Activated T-cell treated with anti-CD3 and anti-CD28 coated beads for 24 hours (primary cell): ENCODE measurements around the gene MYOG.

ENCODE experiments used
- DNase-seq: peaks from one replicate; pipeline ENCODE4 v3.0.0-alpha.2; 2020; ENCODE audit warnings: low read depth

Gene MYOG

DNA sequence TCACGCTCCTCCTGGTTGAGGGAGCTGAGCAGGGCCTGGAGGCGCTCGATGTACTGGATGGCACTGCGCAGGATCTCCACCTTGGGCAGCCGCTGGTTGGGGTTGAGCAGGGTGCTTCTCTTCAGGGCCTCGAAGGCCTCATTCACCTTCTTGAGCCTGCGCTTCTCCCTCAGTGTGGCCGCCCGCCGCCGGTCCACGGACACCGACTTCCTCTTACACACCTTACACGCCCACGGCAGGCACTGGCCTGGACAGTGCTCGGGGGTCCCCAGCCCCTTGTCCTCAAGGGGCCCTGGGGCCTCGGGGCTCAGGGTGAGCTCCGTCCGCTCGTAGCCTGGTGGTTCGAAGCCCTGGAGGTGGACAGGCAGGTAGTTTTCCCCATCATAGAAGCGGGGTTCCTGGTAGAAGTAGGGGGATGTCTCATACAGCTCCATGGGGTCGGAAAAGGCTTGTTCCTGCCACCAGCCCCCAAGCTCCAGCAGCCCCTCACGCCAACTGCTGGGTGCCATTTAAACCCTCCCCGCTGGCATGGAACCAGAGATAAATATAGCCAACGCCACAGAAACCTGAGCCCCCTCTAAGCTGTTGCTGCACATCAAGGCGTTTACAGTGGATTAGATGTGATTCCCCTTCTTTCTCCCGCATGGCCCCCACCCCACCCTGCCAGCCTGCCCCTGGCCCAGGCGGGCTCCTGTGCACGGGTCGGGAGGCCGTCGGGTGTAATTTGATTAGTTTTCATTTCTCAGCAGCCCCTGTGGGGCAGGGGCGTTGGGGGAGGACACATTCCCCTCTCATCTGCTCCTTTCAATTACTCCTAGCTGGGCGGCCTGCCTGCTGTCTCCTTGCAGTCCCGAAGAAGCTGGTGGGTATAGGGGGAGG, at the start of gene MYOG:
Gene MYOG (minus strand): TSS at position 485 of the 879 bp plus-strand sequence. CDS start 51 bp downstream, at position 434.
- no peak for DNase-seq

DNA sequence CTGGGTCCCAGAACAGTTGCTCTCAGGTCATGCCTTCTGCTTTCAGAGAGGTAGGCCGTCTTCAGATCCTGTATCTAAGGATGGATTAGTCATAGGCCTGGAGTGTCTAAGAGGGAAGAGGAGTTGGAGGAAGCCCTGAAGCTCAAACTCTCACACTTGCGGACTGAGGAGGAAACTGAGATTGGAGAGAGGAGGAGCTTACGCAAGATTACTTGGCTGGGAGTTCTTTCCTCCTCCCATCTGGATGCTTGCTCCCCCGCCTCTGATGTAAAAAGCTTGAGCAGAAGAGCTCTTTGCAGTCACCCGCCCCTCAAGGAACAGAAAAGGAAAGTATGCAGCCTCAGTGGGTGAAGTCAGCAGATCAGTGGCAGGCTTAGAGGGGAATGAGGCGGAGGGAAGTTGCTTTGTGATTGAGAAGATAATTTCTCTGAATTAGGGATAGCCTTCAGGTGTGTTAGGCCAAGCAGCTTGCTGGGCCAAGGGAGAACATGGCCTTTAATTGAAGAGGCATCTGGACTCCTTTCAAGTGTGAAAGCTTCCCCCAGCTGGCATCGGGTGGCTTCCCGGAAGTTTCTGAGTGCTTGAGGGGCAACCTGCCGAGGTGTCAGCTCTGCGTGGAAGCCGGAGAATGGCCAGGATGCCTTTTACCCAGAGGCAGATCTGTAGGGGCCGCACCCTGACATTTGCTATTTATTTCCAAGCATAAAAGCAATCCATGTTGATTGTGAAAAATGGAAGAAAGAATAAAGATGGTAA, 48.3 kb upstream of the MYOG start:
- DNase-seq: no peak

DNA sequence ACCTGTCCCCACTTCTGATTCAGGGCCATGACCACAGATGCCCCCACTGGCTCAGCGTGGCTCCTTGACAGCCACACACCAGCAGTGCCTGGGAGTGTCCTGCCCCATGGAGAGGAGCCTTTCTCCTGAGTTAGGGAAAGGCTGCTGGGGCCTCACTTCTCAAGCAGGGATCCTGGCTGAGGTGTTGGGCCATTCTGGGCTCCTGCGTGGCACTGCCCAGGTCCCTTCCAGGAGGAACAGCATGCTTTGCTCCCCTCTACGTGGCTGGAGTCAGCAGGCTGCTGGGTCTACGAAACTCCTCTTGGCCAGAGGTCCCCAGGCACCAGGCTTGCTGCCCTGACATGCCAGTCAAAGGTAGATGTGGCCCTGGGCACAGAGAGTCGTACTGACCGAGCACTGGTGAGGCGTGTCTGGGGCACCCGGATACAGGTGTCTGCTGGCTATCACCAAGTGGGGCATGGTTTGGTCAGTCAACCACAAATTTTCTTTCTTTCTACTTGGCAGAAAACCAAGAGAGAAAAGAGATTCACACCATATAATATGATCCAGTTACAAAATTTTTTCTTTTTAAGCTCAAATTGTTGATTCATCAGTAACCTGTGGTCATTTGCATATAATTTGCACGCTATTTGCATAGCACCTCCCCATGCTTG, 45.9 kb upstream of the MYOG start:
- no peak for DNase-seq

DNA sequence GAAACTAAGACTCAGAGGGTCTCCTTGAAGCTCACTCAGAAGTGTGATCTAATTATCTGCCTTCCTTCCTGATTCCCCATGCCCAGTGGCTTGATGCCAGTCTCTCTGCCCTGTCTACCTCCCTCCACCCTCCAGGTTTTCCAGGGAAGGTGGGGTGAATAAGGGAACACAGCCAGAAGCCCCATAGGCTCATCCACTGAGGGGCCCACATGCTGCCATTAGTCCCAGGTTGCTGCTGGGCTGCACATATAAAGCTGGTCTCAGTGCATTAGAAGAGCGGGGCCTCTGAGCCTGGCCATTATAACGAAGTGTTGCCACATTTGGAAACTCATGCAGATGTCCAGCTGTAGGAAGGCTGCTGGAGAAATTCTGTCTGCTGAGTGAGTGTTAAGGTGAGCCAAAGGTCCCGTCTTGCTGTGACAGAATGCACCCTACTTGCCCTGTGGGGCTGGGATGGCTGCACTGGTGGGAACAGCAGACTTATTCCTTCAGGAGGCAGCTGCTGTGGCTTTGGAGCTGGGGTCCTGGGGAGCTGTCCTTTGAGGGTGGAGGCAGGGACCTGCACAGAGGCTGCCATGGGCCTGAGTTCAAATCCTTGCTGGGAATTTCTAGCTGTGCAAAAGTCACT, 44.7 kb upstream of the MYOG start:
- no peak for DNase-seq

DNA sequence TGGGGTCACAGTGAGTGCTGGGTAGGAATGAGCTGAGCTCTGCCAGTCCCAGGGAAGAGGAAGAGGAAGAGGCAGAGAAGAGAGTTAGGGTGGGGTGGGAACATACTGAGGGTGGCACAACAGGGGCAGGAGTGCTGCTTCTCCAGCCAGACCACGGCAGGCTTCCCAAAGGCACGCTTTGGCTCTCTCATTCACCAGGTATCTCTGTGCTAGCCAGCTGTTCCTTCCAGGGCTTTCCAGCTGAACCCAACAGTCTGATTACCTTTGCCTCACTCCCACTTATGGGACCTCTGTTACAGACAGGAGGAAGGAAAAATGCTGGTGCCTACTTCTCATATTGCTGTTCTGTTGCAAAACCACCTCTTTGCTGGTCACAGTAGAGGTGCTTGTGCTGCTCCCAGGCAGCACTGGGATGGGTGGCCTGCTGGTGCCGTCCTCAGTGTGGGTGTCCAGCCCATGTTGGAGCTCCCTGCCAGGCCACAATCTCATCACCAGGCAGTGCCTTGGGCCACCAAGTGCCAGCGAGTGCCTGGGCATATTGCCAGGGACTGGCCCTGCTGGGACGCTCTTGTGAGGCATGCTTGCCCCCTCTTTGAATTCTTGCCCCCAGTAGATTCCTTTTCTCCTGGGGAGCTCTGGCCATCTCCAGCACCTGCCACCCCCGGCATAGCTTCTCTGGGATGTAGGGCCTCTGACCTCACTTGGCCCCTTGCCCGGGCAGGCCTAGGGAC, 43.9 kb upstream of the MYOG start:
- DNase-seq: no peak

DNA sequence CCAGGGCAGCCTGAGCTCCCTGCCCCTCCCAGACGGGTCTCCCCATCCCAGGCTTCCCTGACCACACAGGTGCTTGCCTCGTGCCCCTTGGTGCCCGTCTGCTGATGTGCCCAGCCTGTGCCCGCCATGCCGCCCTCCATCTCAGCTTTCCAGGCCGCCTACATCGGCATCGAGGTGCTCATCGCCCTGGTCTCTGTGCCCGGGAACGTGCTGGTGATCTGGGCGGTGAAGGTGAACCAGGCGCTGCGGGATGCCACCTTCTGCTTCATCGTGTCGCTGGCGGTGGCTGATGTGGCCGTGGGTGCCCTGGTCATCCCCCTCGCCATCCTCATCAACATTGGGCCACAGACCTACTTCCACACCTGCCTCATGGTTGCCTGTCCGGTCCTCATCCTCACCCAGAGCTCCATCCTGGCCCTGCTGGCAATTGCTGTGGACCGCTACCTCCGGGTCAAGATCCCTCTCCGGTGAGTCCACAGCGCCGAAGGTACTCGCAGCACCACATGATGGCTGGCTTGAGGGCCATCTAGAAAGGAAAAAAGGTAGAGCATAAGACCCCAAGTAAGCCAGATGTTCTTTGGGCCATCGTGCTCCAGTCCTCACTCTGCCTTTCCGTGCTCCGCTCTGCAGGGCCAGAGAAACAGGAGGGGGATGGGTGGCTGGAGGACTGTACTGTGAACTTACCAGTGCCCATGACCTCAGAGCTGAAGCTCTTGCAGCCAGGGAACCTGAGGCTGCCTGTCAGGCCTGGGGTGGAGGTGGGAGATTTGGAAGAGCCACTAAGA, 43.1 kb upstream of the MYOG start:
- DNase-seq: no peak

DNA sequence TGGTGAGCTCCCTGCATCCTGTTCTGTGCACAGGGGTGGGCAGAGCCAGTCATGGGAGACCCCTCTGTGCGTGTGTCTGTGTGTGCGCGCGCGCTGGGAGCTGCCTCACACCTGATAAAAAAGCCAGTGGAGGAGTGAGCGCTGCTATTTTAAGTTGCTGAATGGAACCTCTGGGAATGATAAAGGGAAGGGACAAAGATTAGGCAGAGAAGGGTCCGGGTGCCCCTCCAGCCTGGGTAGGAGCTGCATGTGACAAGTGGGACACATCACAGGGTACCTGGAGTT, 42.6 kb upstream of the MYOG start:
- no peak for DNase-seq

DNA sequence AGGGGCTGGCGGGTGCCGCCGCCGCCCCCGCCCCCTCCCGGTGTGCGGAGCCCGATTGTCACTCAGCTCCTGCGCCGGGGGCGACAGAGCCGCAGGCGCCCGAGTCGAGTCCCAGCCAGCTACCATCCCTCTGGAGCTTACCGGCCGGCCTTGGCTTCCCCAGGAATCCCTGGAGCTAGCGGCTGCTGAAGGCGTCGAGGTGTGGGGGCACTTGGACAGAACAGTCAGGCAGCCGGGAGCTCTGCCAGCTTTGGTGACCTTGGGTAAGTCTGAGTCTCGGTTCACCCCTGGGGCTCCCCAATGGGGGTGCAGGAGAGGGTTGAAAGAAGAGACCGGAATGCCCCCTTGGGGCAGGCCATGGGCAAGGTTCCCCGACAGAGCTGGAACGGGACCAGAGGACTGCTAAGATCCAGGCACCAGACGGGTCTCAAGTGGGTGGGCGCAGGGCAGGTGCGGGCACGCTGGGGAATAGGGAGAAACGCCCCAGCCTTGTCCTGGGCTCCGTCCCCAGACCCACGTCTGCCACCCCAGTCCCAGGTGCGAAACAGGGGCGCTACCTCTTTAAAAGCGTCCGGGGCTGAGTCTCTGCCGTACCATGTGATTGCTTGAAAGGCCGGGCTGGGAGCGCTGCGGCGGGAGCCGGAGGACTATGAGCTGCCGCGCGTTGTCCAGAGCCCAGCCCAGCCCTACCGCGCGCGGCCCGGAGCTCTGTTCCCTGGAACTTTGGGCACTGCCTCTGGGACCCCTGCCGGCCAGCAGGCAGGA, 42.0 kb upstream of the MYOG start, which contains the start of gene ADORA1:
Gene ADORA1 (plus strand): TSS at position 61 of the 765 bp plus-strand sequence. CDS start 1,116 bp downstream, outside the sequence.
- no peak for DNase-seq

DNA sequence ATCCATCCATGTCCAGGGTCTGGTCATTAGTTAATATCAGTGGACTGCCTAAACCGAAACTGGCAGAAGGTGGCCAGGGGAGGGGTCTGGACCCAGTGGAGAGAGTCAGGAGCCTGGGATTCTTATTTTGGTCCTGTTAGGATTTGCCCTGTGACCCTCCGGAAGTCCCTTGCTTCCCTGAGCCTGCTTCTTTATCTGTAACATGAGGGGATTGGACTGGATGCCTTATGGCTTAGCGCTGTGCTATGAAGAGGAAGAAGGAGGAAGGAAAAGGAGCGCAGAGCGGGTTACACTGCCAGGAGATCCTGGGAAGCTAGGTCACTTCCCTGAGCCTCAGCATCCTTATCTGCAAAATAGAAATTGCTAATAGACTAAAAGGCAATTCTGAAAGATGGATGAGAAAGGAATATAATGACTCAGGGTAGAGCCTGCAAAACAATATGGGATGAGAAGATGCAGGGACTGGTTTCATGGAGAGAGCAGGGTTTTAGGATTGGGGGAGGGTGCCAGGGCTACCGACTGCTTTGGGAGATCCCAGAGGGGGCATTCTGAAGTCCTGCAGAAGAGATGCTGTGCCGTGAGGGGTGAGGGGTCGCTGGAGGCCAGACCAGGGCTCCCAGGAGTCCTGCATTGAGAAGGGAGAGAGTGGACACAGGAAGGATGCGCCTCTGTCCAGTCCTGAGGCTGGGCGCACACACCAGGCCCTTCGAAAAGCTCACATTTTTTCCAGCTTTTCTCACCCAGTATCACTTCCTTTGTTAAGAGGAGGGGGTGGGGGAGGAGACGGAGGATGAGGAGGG, 41.3 kb upstream of the MYOG start:
- DNase-seq: no peak

DNA sequence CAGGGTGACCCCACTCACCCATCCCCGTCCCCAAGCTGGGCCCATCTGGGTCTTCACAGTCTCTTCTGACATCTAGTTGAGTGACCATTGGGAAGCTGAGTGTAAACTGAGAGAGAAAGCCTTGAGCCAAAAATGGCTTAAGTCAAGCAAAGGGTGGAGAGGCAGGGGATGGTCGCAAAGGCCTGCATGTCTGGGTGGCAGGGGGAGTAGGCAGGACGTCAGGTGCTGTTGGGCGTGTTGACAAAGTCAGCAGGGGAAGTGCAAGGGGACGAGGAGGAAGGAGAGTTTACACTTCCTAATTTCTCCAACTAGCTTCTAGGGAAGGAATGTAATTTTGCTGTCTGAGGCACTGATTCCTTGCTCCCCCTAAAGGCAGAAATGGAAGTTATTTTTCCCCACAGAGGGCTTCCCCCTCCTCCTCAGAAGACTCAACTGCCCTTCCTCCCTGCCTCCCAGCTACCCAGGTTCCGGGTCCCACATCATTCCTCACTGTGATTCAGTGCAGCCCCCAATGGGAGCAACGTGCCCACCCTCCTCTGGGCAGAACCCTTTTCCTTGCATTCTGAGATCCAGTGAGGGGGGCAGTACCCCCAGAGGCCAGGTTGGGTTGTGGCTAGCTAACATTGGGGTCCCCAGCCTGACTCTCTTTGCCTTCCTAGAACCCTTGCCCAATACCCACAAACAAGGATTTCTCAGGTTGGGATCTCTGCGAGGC, 40.5 kb upstream of the MYOG start:
- DNase-seq: no peak

DNA sequence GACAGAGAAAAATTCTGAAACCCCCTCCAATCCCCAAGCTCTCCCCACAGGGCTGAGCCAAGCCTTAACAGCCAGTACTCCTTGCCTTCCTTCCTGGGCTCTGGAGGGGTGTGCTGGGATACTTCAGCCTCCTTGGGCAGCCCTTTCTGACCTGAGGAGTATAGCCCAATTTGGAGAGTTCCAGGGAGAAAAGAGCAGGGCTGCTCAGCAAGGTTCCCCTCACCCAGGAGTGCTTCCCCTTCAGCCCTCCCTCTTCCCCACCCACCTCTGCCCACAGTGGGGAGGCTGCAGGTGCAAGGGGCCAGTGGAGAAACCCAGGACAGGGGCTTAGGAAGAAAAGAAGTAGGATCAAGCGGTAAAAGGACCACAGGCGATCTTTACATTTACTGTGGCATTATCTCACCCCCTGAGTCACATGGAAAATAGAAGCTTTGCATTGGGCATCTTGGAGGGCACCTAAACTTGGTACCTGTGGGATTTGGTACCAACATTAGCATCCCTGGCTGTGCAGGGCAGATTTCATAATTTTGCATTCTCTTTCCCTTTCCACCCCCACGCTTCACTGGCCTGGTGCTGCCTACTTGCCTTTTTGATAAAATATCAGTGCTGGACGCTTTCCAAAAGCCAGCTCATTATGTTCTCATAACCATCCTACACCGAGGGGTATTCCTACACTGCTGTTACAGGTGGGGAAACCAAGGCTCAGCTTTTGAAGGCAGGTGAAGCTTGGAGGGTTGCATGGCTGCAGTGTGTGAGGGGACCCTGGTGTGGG, 38.9 kb upstream of the MYOG start:
- no peak for DNase-seq

DNA sequence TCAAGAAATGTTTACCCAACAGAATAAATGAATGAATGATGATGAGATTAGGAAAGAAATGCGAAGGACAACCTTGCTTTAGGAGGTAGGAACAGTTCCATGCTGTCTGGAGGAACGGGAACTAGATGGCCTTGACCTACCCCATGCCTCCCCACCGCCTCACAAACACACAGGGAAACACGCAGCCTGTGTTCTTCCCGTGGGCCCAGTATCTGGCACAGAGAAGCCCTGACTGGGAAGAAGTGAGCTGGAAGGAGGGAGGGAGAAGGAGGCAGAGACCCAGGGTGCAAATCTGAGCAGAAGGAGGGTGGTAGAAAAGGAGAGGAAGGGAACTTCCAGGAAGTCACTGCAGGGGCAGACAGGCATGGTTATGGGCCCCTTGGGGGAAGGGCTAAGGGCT, 38.2 kb upstream of the MYOG start:
- DNase-seq: no peak

DNA sequence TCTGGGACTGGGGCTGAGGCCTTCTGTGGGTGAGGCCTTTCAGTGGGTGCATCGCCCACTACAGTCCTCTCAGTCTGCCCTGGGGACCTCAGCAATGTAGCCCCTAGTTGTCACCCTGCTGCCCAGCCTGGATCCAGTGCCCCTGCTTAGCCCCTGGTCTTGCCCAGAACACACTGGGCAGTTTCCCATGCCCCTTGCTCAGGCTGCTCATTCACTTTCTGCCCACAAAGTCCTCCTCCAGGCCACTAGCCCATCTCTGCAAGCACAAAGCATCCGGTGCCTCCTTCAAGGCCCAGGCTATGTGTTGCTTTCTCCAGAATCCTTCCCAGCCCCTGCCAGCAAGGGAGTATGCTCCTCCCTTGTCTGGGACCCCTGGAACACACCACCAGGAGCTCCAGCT, 36.3 kb upstream of the MYOG start:
- no peak for DNase-seq

DNA sequence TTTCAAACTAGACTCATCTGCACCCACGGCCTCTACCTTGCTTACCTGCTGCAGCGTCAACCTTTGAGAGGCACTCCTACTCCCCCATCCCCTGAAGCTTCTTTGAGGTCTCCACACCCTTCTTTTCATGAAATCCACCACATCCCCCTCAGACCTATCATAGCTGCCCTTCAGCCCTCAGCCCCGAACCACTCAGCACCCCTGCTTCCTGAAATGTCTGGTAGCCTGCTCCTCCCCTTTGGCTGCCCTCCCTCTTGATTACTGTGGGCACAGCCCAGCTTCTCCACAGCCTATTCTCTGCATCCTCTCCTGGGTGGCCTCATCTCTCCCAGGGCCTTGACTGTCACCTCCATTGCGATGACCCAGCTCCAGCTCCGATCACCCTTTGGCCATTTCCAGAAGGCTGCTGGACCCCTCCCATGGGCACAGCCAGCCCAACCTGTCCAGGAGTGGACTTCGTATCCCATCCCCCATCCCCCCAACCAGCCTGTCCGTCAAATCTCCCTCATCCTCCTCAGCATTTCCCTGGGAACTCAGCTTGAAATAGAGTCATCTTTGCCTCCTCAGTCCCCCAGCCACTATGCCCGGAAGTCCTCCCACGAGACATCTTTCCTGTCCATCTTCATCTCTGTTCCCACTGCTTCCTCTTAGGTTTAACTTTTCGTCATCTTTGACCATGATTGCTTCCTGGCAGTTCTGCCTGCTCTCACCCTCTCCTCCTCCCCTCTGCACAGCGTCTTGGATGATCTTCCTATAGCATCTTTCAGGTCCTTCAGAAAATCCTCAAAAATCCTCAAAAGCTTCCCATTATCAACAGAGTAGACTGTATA, 35.6 kb upstream of the MYOG start:
- DNase-seq: no peak

DNA sequence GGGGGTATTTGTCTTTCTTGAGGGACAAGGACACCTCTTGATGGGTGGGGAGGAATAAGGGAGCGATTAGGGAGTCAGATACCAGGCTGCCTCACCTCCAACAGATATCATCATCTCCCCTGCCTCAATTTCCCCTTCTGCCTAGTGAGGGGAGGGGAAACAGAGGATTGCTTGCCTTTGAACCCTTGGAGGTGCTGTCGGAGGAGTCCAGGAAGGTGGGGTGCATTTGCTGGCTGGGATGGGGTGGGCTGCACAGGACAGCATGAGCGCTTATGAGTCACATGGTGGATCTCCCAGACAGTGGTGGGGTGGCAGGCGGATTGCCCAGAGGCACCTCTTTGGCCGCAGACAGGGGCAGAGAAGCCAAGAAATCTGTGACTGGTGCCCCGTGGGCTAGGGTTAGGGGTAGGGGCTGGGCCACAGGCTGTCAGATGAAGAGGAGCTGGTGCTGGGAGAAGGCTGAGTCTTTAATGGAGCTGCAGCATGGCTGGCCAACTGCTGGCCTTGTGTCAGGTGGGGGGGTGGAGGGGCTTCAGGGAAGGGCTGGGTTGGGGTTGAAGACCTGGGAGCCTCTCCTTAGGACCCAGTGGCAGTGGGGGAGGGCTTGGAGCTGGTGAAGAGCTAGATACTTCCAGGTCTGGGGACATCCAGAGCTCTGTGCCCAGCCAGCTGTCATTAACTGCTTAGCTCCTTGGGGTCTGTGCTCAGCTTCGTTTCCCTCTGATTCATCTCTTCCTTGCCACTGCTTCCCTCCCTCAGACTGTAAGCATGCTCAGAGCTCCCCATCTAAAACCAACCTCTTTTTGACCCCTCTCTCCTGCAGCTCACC, 34.7 kb upstream of the MYOG start:
- no peak for DNase-seq
